Subcutaneous abdominal adipose tissue (tissue), 5 donors: ENCODE data around the gene GSX1.
A peak's percentile ranks its signal among the peaks of the same experiment; 100 is the strongest.

Experiments
- H3K27ac ChIP-seq: one replicate; pipeline ENCODE4 v1.7.0; 2013; ENCODE audit warnings: low read depth, mild to moderate bottlenecking, inconsistent platforms, low read length, moderate library complexity
- H3K27me3 ChIP-seq, 5 donors: one replicate each; pipeline ENCODE4 v1.7.0; 2013; ENCODE audit warnings: low read length in 5 of 5, inconsistent platforms in 1 of 5; ENCODE audit not compliant: control insufficient read depth in 5 of 5, insufficient read depth in 4 of 5
- H3K36me3 ChIP-seq, 5 donors: one replicate each; pipeline ENCODE4 v1.7.0; 2013; ENCODE audit warnings: low read length in 5 of 5; ENCODE audit not compliant: control insufficient read depth in 5 of 5, insufficient read depth in 5 of 5
- H3K4me1 ChIP-seq, 5 donors: one replicate each; pipeline ENCODE4 v1.7.0; 2013; ENCODE audit warnings: low read length in 5 of 5, mild to moderate bottlenecking in 3 of 5, moderate library complexity in 1 of 5; ENCODE audit not compliant: control insufficient read depth in 5 of 5, insufficient read depth in 5 of 5
- H3K4me3 ChIP-seq, 5 donors: one replicate each; pipeline ENCODE4 v1.7.0; 2013; ENCODE audit warnings: low read length in 5 of 5, low read depth in 1 of 5
- H3K9ac ChIP-seq, 5 donors: one replicate each; pipeline ENCODE4 v1.7.0; 2013; ENCODE audit warnings: low read length in 5 of 5, mild to moderate bottlenecking in 4 of 5, moderate library complexity in 3 of 5
- H3K9me3 ChIP-seq, 5 donors: one replicate each; pipeline ENCODE4 v1.7.0; 2013; ENCODE audit warnings: low read length in 5 of 5; ENCODE audit not compliant: control insufficient read depth in 5 of 5
- donor health status: healthy.
- donor health status: healthy.
- donor health status: healthy.
- donor health status: healthy.
- donor health status: healthy.

Gene GSX1

DNA sequence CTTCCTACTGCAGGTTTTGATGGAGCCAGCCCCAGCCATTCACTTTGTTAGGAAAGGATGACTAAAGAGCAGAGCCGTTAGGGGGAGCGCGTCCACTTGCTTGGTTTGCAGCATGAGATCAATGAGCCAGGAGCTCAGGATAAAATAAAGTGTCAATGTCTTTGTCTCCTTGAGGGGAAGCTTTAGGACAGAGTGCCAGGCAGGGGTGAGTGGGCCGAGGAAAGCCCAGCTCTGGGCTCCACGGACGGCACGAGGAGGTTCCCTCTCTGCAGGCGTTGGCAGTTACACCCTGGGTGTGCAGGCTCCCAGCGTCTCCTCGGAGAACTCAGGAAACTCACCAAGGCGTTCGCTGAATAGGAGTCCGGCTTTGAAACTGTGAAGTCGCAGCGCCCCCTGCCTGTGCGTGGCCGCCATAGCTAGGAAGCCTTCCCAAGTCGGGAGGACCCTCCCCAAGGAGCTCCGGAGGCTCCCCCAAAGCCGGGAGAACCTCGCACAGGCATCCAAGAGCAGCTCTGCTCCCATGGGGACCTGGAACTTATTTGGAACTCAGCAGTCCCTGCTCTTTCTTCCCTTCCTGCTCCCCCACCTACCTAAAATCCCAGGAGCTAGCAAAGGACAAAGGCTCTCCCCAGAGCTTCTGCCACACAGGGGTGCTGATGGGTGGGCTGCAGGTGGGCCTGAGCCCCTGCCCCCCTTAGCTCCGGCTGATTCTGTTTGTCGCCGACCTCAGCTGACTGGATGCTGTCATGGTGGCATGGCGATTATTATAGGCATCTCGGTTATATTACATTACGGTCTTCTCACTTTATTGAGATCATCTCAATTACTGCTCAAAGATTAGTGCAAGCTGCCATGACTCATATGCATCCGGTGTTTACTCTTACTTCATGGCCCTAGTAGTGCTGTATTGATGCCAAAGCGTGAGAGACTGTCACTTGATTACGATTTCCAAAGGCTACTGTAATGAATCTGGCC, 34.4 kb downstream of the GSX1 start:
- Histone ChIP-seq H3K4me3 (peak overlapping the region in 4 of 5 donors; percentile 26 to 54 (median 38)), H3K27me3 (peaks cover 4 to 40% (median 8%) of the 10 kb centered on the region in 5 donors), H3K4me1 (peaks cover 0 to 17% (median 11%) of the 10 kb centered on the region in 5 donors), H3K36me3 (no peaks in the 10 kb centered on the region), H3K27ac (no peak overlapping the region), H3K9ac (no peak overlapping the region), H3K9me3 (no peaks in the 10 kb centered on the region)

- no peak overlapping the region for H3K27ac ChIP-seq
- no peaks in the 10 kb centered on the region for H3K9me3 ChIP-seq
- H3K9ac ChIP-seq = no peak overlapping the region
- peaks cover 3 to 32% (median 6%) of the 10 kb centered on the region in 5 donors for H3K27me3 ChIP-seq
- peaks cover 0 to 17% (median 11%) of the 10 kb centered on the region in 5 donors for H3K4me1 ChIP-seq
- H3K36me3 ChIP-seq = no peaks in the 10 kb centered on the region
- no peak overlapping the region for H3K4me3 ChIP-seq
Measured at GRCh38 chr13:27827646-27828045, 35.4 kb downstream of the GSX1 start.

DNA sequence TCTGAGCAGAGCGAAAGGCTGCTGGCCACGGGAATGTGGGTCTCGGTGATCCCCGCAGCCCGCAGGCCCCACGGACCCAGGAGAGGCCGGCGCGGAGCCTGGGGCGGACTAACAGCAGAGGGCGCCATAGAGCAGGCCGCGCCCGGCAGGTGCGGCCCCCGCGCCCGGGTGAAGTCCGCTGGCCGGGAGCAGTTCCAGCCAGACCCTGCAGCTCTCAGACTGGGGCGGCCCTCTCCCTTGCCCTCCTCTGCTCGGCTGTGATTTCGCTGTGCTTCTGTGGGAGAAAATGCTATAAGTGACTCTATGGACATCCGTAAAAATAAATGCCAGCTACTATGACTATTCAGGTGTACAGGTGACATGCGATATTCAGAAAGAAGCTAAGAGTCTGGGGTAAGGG, 37.7 kb downstream of the GSX1 start:
- Histone ChIP-seq H3K9me3 (no peaks in the 10 kb centered on the region), H3K36me3 (no peaks in the 10 kb centered on the region), H3K4me1 (peaks cover 0 to 17% (median 11%) of the 10 kb centered on the region in 5 donors), H3K27me3 (peaks cover 0 to 28% (median 7%) of the 10 kb centered on the region in 5 donors), H3K4me3 (peak overlapping the region in 4 of 5 donors; percentile 25 to 50 (median 39)), H3K9ac (peak overlapping the region in 3 of 5 donors; percentile 30 to 72 (median 50)), H3K27ac (no peak overlapping the region)

DNA sequence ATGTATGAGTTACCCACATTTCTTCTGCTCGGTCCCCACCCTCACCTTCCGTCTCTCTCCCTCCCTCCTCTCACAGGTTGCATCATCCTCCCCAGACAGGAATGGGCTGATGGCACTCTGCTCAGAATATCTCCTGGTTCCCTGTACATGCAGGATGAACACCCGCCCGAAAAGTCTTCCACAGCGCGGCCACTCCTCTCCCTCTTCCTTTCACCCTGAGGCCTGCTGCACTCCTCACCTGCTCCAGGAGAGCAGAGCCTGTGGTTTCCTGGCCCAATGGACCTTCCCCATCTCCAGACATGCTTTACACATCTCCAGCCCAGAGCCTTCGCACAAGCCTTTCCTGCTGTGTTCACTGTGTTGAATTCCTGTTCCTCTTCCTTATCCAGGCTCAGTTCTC, 40.9 kb downstream of the GSX1 start:
- H3K27me3 ChIP-seq = peaks cover 0 to 26% (median 8%) of the 10 kb centered on the region in 5 donors
- H3K9ac ChIP-seq = no peak overlapping the region
- peaks cover 0 to 8% (median 6%) of the 10 kb centered on the region in 5 donors for H3K4me1 ChIP-seq
- no peaks in the 10 kb centered on the region for H3K36me3 ChIP-seq
- no peak overlapping the region for H3K4me3 ChIP-seq
- no peaks in the 10 kb centered on the region for H3K9me3 ChIP-seq
- H3K27ac ChIP-seq = no peak overlapping the region

- Histone ChIP-seq H3K4me3 (no peak overlapping the region), H3K36me3 (no peaks in the 10 kb centered on the region), H3K9ac (no peak overlapping the region), H3K27me3 (peaks cover 0 to 28% (median 9%) of the 10 kb centered on the region in 5 donors), H3K9me3 (no peaks in the 10 kb centered on the region), H3K4me1 (peaks cover 0 to 8% (median 6%) of the 10 kb centered on the region in 5 donors), H3K27ac (no peak overlapping the region)
Measured at GRCh38 chr13:27834095-27834494, 41.8 kb downstream of the GSX1 start.

GRCh38 chr13:27835799-27836198, 43.5 kb downstream of the GSX1 start:
- peaks cover 0 to 28% (median 9%) of the 10 kb centered on the region in 5 donors for H3K27me3 ChIP-seq

DNA sequence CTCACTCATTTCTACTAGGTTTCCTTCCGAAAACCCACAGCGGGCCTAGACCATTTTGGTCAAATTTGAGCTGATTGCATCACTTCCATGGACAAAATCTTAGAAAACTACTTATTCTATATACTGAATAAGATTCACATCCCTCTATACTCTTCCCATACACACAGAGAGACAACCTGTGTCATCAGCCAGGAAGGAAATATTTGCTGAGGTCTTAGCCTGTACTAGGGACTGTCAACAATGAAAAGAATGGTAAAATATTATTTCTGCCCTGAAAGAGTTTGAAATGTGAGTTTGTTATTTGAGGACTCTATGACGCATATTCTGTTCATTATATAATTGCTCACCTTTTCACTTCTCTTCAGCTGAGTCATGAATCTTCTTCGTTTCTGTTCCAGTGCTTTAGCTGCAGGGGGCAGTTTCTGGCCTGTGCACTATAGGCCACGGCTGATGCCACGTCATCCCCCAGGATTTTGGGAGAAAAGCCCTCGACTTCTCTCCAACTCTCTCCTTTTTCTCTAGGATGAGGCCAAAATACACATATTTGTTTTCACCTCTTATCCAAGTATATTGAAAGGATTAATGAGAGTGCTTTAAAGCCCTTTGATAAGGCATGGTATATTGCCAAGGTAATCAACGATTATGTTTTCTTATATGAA, 47.7 kb downstream of the GSX1 start:
- H3K27me3 ChIP-seq = peaks cover 0 to 12% (median 3%) of the 10 kb centered on the region in 5 donors
- no peaks in the 10 kb centered on the region for H3K36me3 ChIP-seq
- H3K4me3 ChIP-seq = no peak overlapping the region
- H3K4me1 ChIP-seq = no peaks in the 10 kb centered on the region
- no peak overlapping the region for H3K9ac ChIP-seq
- H3K9me3 ChIP-seq = peaks cover 0 to 3% (median 0%) of the 10 kb centered on the region in 5 donors
- H3K27ac ChIP-seq = no peak overlapping the region

More at GRCh38 chr13:27835799-27836198, 43.5 kb downstream of the GSX1 start:
- Histone ChIP-seq H3K36me3 (no peaks in the 10 kb centered on the region), H3K9ac (no peak overlapping the region), H3K9me3 (no peaks in the 10 kb centered on the region), H3K4me1 (no peaks in the 10 kb centered on the region), H3K27ac (no peak overlapping the region), H3K4me3 (no peak overlapping the region)

DNA sequence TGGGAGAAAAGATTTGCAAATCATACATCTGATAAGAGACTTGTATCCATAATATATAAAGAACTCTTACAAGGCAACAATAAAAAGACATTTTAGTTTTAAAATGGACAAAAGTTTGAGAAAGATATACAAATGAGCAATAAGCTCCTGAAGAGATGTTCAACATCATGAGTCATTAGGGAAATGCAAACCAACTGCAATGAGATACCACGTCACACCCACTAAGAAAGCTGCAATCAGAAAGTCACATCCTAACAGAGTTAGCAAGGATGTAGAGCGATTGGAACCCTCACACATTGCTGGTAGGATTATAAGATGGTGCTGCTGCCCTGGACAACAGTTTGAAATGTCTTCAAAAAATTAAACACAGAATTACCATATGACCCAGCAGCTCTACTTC, 50.3 kb downstream of the GSX1 start:
- Histone ChIP-seq H3K27me3 (peaks cover 0 to 10% (median 3%) of the 10 kb centered on the region in 5 donors), H3K9ac (no peak overlapping the region), H3K9me3 (peaks cover 0 to 3% (median 0%) of the 10 kb centered on the region in 5 donors), H3K4me3 (no peak overlapping the region), H3K27ac (no peak overlapping the region), H3K4me1 (no peaks in the 10 kb centered on the region), H3K36me3 (no peaks in the 10 kb centered on the region)
